Mesenchymal stem cell (in vitro differentiated cells and primary cell): ENCODE results near the gene RIPK3.

Experiments
- DNase-seq: peaks from one replicate; pipeline ENCODE4 v3.0.0-alpha.2; 2013
- H2AFZ ChIP-seq: one replicate; pipeline ENCODE4 v1.6.1; 2013; ENCODE audit warnings: low read depth, mild to moderate bottlenecking, control low read depth, inconsistent platforms, low read length, moderate library complexity
- H2AK5ac ChIP-seq: 2 replicates; pipeline ENCODE4 v1.6.1; 2013; ENCODE audit warnings: low read length, moderate library complexity, mild to moderate bottlenecking, inconsistent platforms; ENCODE audit not compliant: severe bottlenecking
- H2BK120ac ChIP-seq: one replicate; pipeline ENCODE4 v1.6.1; 2013; ENCODE audit warnings: low read depth, mild to moderate bottlenecking, inconsistent platforms, low read length, moderate library complexity
- H2BK12ac ChIP-seq, 2 experiments: one replicate each; pipeline ENCODE4 v1.6.1; 2013; ENCODE audit warnings: inconsistent platforms in 2 of 2, low read length in 2 of 2, mild to moderate bottlenecking in 2 of 2, moderate library complexity in 2 of 2, control low read depth in 1 of 2
- H2BK15ac ChIP-seq: one replicate; pipeline ENCODE4 v1.6.1; 2013; ENCODE audit warnings: mild to moderate bottlenecking, low read depth, inconsistent platforms; ENCODE audit not compliant: poor library complexity, severe bottlenecking
- H2BK5ac ChIP-seq: 2 replicates; pipeline ENCODE4 v1.6.1; 2013; ENCODE audit warnings: low read depth, mild to moderate bottlenecking, low read length, control low read depth, inconsistent platforms; ENCODE audit not compliant: poor library complexity, severe bottlenecking
- H3K14ac ChIP-seq, 2 experiments: one replicate each; pipeline ENCODE4 v1.6.1; 2013; ENCODE audit warnings: inconsistent platforms in 2 of 2, low read length in 2 of 2, control low read depth in 1 of 2, mild to moderate bottlenecking in 1 of 2, moderate library complexity in 1 of 2
- H3K18ac ChIP-seq, 2 experiments: one replicate each; pipeline ENCODE4 v1.6.1; 2013; ENCODE audit warnings: inconsistent platforms in 2 of 2, low read length in 2 of 2, control low read depth in 1 of 2, low read depth in 1 of 2, mild to moderate bottlenecking in 1 of 2
- H3K23ac ChIP-seq, 2 experiments: one replicate each; pipeline ENCODE4 v1.6.1; 2013; ENCODE audit warnings: inconsistent platforms in 2 of 2, low read length in 2 of 2, mild to moderate bottlenecking in 2 of 2, moderate library complexity in 2 of 2, control low read depth in 1 of 2
- H3K27ac ChIP-seq: 2 replicates; pipeline ENCODE4 v1.5.1; 2013; ENCODE audit warnings: mild to moderate bottlenecking, moderate library complexity, low read length, control low read depth, inconsistent platforms; ENCODE audit not compliant: poor library complexity, severe bottlenecking
- H3K27me3 ChIP-seq, 2 experiments: 2 replicates each; pipeline versions ENCODE4 v1.6.1 to v1.7.0; 2013; ENCODE audit warnings: low read length in 2 of 2, mild to moderate bottlenecking in 2 of 2, moderate library complexity in 2 of 2, control low read depth in 1 of 2, inconsistent platforms in 1 of 2; ENCODE audit not compliant: control insufficient read depth in 1 of 2, insufficient read depth in 1 of 2
- H3K36me3 ChIP-seq, 2 experiments: 2 replicates each; pipeline versions ENCODE4 v1.6.1 to v1.7.0; 2013; ENCODE audit warnings: low read length in 2 of 2, control low read depth in 1 of 2, inconsistent platforms in 1 of 2, low read depth in 1 of 2, mild to moderate bottlenecking in 1 of 2; ENCODE audit not compliant: insufficient read depth in 2 of 2, control insufficient read depth in 1 of 2
- H3K4ac ChIP-seq, 2 experiments: one replicate each; pipeline ENCODE4 v1.6.1; 2013; ENCODE audit warnings: inconsistent platforms in 2 of 2, low read length in 2 of 2, mild to moderate bottlenecking in 2 of 2, moderate library complexity in 2 of 2, control low read depth in 1 of 2, low read depth in 1 of 2
- H3K4me1 ChIP-seq: 2 replicates; pipeline ENCODE4 v1.6.1; 2013; ENCODE audit warnings: low read depth, low read length, control low read depth; ENCODE audit not compliant: control insufficient read depth, insufficient read depth
- H3K4me2 ChIP-seq: 2 replicates; pipeline ENCODE4 v1.6.1; 2013; ENCODE audit warnings: low read length, mild to moderate bottlenecking, inconsistent platforms; ENCODE audit not compliant: poor library complexity, severe bottlenecking
- H3K4me3 ChIP-seq, 2 experiments: 2 replicates each; pipeline versions ENCODE4 v1.5.1 to v1.7.0; 2013; ENCODE audit warnings: low read length in 2 of 2, mild to moderate bottlenecking in 2 of 2, control low read depth in 1 of 2, low read depth in 1 of 2; ENCODE audit not compliant: insufficient read depth in 1 of 2
- H3K79me1 ChIP-seq: replicated peaks from 2 replicates; pipeline ENCODE4 v1.6.1; 2013; ENCODE audit warnings: mild to moderate bottlenecking, control low read depth, low read length, inconsistent platforms; ENCODE audit not compliant: poor library complexity, severe bottlenecking
- H3K9ac ChIP-seq: 2 replicates; pipeline ENCODE4 v1.7.0; 2013; ENCODE audit warnings: mild to moderate bottlenecking, low read length, moderate library complexity
- H3K9me3 ChIP-seq: 2 replicates; pipeline ENCODE4 v1.7.0; 2013; ENCODE audit warnings: mild to moderate bottlenecking, low read length; ENCODE audit not compliant: control insufficient read depth
- H4K8ac ChIP-seq: one replicate; pipeline ENCODE4 v1.6.1; 2013; ENCODE audit warnings: inconsistent platforms, mild to moderate bottlenecking, low read length, moderate library complexity
- H4K91ac ChIP-seq: one replicate; pipeline ENCODE4 v1.6.1; 2013; ENCODE audit warnings: mild to moderate bottlenecking, low read length, inconsistent platforms
- WGBS: methylation state at CpG from one replicate; pipeline ENCODE4 v1.1.7; 2013; ENCODE audit warnings: mixed read lengths; 5-methylcytosine and 5-hydroxymethylcytosine counted together

The RIPK3 gene

GRCh38 chr14:24378981-24379906 is 39.5 kb upstream of the RIPK3 start:
- no peak overlapping the region for H2BK12ac ChIP-seq
- H3K4me3 ChIP-seq, result no peak overlapping the region
- no peak overlapping the region for H3K18ac ChIP-seq
- H3K79me1 ChIP-seq, result no peaks in the 10 kb centered on the region
- H2AFZ ChIP-seq, result no peak overlapping the region
- no peak overlapping the region for H3K4ac ChIP-seq
- no peak overlapping the region for H4K8ac ChIP-seq
- no peaks in the 10 kb centered on the region for H3K4me1 ChIP-seq
- H4K91ac ChIP-seq, result no peak overlapping the region
- peaks cover 40 to 49% of the 10 kb centered on the region in 2 experiments for H3K36me3 ChIP-seq
- no peak overlapping the region for H2BK5ac ChIP-seq
- no peak overlapping the region for H3K27ac ChIP-seq
- H3K9ac ChIP-seq, result no peak overlapping the region
- no peak overlapping the region for H2AK5ac ChIP-seq
- WGBS, result 91% methylated on average over 6 of the region's 7 CpGs
- no peak overlapping the region for H2BK15ac ChIP-seq
- H3K9me3 ChIP-seq, result no peaks in the 10 kb centered on the region
- H3K23ac ChIP-seq, result no peak overlapping the region
- peaks cover 0 to 4% of the 10 kb centered on the region in 2 experiments for H3K27me3 ChIP-seq
- no peak overlapping the region for H3K14ac ChIP-seq
- no peak for DNase-seq
- no peak overlapping the region for H3K4me2 ChIP-seq
- no peak overlapping the region for H2BK120ac ChIP-seq

GRCh38 chr14:24378327-24378726 is 38.5 kb upstream of the RIPK3 start:
- DNase-seq, result no peak
- H3K9ac ChIP-seq, result no peak overlapping the region
- H3K4ac ChIP-seq, result no peak overlapping the region
- no peak overlapping the region for H2BK120ac ChIP-seq
- no peak overlapping the region for H3K4me3 ChIP-seq
- H3K4me2 ChIP-seq, result no peak overlapping the region
- 84% methylated on average over 3 of the region's 3 CpGs for WGBS
- no peak overlapping the region for H3K23ac ChIP-seq
- H3K27ac ChIP-seq, result no peak overlapping the region
- no peak overlapping the region for H3K18ac ChIP-seq
- no peak overlapping the region for H2BK15ac ChIP-seq
- H3K79me1 ChIP-seq, result no peaks in the 10 kb centered on the region
- no peak overlapping the region for H2AK5ac ChIP-seq
- no peaks in the 10 kb centered on the region for H3K27me3 ChIP-seq
- H2AFZ ChIP-seq, result no peak overlapping the region
- peaks cover 49 to 58% of the 10 kb centered on the region in 2 experiments for H3K36me3 ChIP-seq
- H4K8ac ChIP-seq, result no peak overlapping the region
- no peak overlapping the region for H2BK12ac ChIP-seq
- H2BK5ac ChIP-seq, result no peak overlapping the region
- H4K91ac ChIP-seq, result no peak overlapping the region
- no peak overlapping the region for H3K14ac ChIP-seq
- H3K4me1 ChIP-seq, result no peaks in the 10 kb centered on the region
- H3K9me3 ChIP-seq, result no peaks in the 10 kb centered on the region

GRCh38 chr14:24377657-24378056 is 37.9 kb upstream of the RIPK3 start:
- Histone ChIP-seq H3K4me2 (no peak overlapping the region), H3K14ac (no peak overlapping the region), H3K9ac (no peak overlapping the region), H3K18ac (no peak overlapping the region), H3K36me3 (peaks cover 54 to 64% of the 10 kb centered on the region in 2 experiments), H3K23ac (no peak overlapping the region), H4K8ac (no peak overlapping the region), H3K4ac (no peak overlapping the region), H2BK15ac (no peak overlapping the region), H4K91ac (no peak overlapping the region), H3K4me3 (no peak overlapping the region), H2BK5ac (no peak overlapping the region), H2BK120ac (no peak overlapping the region), H2AFZ (no peak overlapping the region), H3K9me3 (no peaks in the 10 kb centered on the region), H2BK12ac (no peak overlapping the region), H3K4me1 (peaks cover under 1% of the 10 kb centered on the region), H3K27ac (no peak overlapping the region), H3K27me3 (no peaks in the 10 kb centered on the region), H3K79me1 (no peaks in the 10 kb centered on the region), H2AK5ac (no peak overlapping the region)
- 81% methylated on average over 2 of the region's 2 CpGs for WGBS
- no peak for DNase-seq

GRCh38 chr14:24377126-24377525 is 37.3 kb upstream of the RIPK3 start:
- Histone ChIP-seq H3K4me3 (no peak overlapping the region), H2BK120ac (no peak overlapping the region), H2AK5ac (no peak overlapping the region), H4K8ac (no peak overlapping the region), H3K9me3 (no peaks in the 10 kb centered on the region), H3K79me1 (no peaks in the 10 kb centered on the region), H3K14ac (no peak overlapping the region), H2BK5ac (no peak overlapping the region), H3K4me2 (no peak overlapping the region), H3K27ac (no peak overlapping the region), H4K91ac (no peak overlapping the region), H3K4ac (no peak overlapping the region), H3K4me1 (peaks cover 5% of the 10 kb centered on the region), H3K9ac (no peak overlapping the region), H3K23ac (no peak overlapping the region), H3K18ac (no peak overlapping the region), H3K27me3 (no peaks in the 10 kb centered on the region), H2BK12ac (no peak overlapping the region), H3K36me3 (peaks cover 58 to 70% of the 10 kb centered on the region in 2 experiments), H2BK15ac (no peak overlapping the region), H2AFZ (no peak overlapping the region)
- no peak for DNase-seq
- WGBS, result 87% methylated on average over 7 of the region's 7 CpGs
